Endothelial cell (in vitro differentiated cells): ENCODE measurements around the gene GTF2H1. TPM values are rescaled to one million over a fixed set of nuclear protein-coding genes. Genes with fewer than 3 reads are reported as not detected.

Experiments used
- DNase-seq: peaks from one replicate; pipeline ENCODE4 v3.0.0; 2021; ENCODE audit warnings: low spot score
- H3K27ac Mint-ChIP-seq: one replicate; pipeline ENCODE4 v1.8.0; 2021; ENCODE audit warnings: mixed read lengths, inconsistent platforms; ENCODE audit not compliant: unreplicated experiment
- H3K27me3 Mint-ChIP-seq: one replicate; pipeline ENCODE4 v1.8.0; 2021; ENCODE audit warnings: mild to moderate bottlenecking, moderate library complexity, mixed read lengths, inconsistent platforms; ENCODE audit not compliant: unreplicated experiment
- H3K36me3 Mint-ChIP-seq: one replicate; pipeline ENCODE4 v1.8.0; 2021; ENCODE audit warnings: mild to moderate bottlenecking, low read depth, mixed read lengths, inconsistent platforms; ENCODE audit not compliant: unreplicated experiment
- H3K4me1 Mint-ChIP-seq: one replicate; pipeline ENCODE4 v1.8.0; 2021; ENCODE audit warnings: mild to moderate bottlenecking, mixed read lengths, inconsistent platforms; ENCODE audit not compliant: unreplicated experiment
- H3K4me3 Mint-ChIP-seq: one replicate; pipeline ENCODE4 v1.8.0; 2021; ENCODE audit warnings: mild to moderate bottlenecking, mixed read lengths, inconsistent platforms; ENCODE audit not compliant: unreplicated experiment
- H3K9me3 Mint-ChIP-seq: one replicate; pipeline ENCODE4 v1.8.0; 2021; ENCODE audit warnings: mixed read lengths, inconsistent platforms; ENCODE audit not compliant: unreplicated experiment
- CTCF ChIP-seq: fragments of 200-600 bp; sonication (generic); IDR thresholded peaks from one replicate; pipeline ENCODE4 v1.5.0; 2021; ENCODE audit warnings: antibody characterized with exemption; ENCODE audit not compliant: unreplicated experiment
- total RNA-seq: library from RNA; stranded (reverse); fragmentation: NEBNext Ultra II Directional; extraction: Animal tissue kit (Norgen Biotek cat#: 25700); gene quantifications from one replicate; pipeline ENCODE4 v1.2.1, GENCODE V29; 2021; ENCODE audit not compliant: unreplicated experiment

GTF2H1 gene
- total RNA-seq, 1 donor from 2014 or later: 35.9 TPM

- no peak for DNase-seq
- Mint-ChIP-seq H3K27me3 (no peaks in the 10 kb centered on the region), H3K9me3 (no peaks in the 10 kb centered on the region), H3K27ac (no peak overlapping the region), H3K36me3 (peaks cover 3% of the 10 kb centered on the region), H3K4me1 (peaks cover 15% of the 10 kb centered on the region), H3K4me3 (no peak overlapping the region)
- TF ChIP-seq CTCF: no peak
Measured at GRCh38 chr11:18315893-18316292, 6.5 kb upstream of the GTF2H1 start.

- no peak overlapping the region for H3K4me3 Mint-ChIP-seq
- peaks cover 3% of the 10 kb centered on the region for H3K36me3 Mint-ChIP-seq
- peaks cover 8% of the 10 kb centered on the region for H3K27me3 Mint-ChIP-seq
- no peak for TF ChIP-seq CTCF
- no peaks in the 10 kb centered on the region for H3K9me3 Mint-ChIP-seq
- DNase-seq: no peak
- no peak overlapping the region for H3K27ac Mint-ChIP-seq
- peaks cover 27% of the 10 kb centered on the region for H3K4me1 Mint-ChIP-seq
Measured at GRCh38 chr11:18317551-18317950, 4.8 kb upstream of the GTF2H1 start.

GRCh38 chr11:18319914-18320313, 2.5 kb upstream of the GTF2H1 start:
- no peak for TF ChIP-seq CTCF
- Mint-ChIP-seq H3K4me3 (no peak overlapping the region), H3K4me1 (peaks cover 44% of the 10 kb centered on the region), H3K36me3 (peaks cover 3% of the 10 kb centered on the region), H3K27me3 (peaks cover 8% of the 10 kb centered on the region), H3K27ac (no peak overlapping the region), H3K9me3 (no peaks in the 10 kb centered on the region)
- no peak for DNase-seq

GRCh38 chr11:18320617-18321016, 1.8 kb upstream of the GTF2H1 start:
- no peaks in the 10 kb centered on the region for H3K9me3 Mint-ChIP-seq
- H3K4me3 Mint-ChIP-seq: no peak overlapping the region
- peaks cover 3% of the 10 kb centered on the region for H3K36me3 Mint-ChIP-seq
- no peak overlapping the region for H3K27ac Mint-ChIP-seq
- peaks cover 8% of the 10 kb centered on the region for H3K27me3 Mint-ChIP-seq
- peaks cover 46% of the 10 kb centered on the region for H3K4me1 Mint-ChIP-seq
- no peak for TF ChIP-seq CTCF
- DNase-seq: no peak

GRCh38 chr11:18321578-18321968, 794 bp upstream of the GTF2H1 start:
- Mint-ChIP-seq H3K4me3 (peak overlapping the region; percentile 100), H3K9me3 (no peaks in the 10 kb centered on the region), H3K27ac (peak overlapping the region; percentile 100), H3K4me1 (peaks cover 46% of the 10 kb centered on the region), H3K27me3 (peaks cover 8% of the 10 kb centered on the region), H3K36me3 (peaks cover 3% of the 10 kb centered on the region)
- DNase-seq: no peak
- no peak for TF ChIP-seq CTCF
